ENCODE results near the gene ERN1. TPM values are rescaled to one million over a fixed set of nuclear protein-coding genes. Genes with fewer than 3 reads are reported as not detected.
"Not testable (repeated sequence)": the region's sequence is repeated elsewhere in the genome, so short reads cannot be mapped to it uniquely, and the experiment has no call there.

The ERN1 gene
- total and polyA plus RNA-seq, 5 donors = 3.3 to 11.4 (median 9.2) TPM

DNA sequence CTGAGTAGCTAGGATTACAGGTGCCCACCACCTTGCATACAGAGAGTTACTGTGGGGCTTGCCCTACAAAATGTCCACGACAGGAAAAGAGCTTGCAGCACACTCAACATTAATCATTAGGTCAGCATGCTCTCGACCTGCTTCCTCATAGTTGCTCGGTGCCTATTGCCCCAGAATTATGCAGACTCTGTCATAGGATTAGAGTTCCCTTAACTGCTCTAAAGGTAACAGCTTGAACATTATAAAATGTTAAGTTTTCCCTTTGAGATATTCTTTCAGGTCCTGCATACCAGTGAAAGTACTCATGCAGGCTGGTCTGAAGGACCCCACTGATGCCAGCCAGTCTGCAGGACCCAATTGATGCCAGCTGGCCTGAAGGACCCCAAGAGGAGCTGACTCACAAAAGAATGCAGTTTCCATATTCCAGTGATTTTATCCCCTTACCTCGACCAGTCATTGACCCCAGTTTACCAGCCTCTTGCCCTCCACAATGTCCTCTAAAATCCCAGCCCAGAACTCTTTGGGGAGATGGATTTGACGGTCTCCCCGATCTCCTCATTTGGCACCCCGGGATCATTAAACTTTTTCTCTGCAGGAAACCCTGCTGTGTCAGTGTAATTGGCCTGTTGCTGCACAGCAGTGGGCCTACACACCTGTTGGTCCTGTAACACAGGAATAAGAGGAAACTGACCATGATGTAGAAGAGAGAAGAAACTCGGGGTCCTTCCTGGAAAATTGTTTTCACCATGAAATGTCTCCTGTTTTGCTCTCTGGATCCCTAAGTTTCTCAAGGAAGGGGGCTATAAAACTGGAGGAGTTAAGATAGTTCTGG, 120.2 kb downstream of the ERN1 start:
- intact Hi-C loops (cut with DNase I) = no loop called here
- no peak overlapping the region for H3K27ac ChIP-seq (ENCODE audit: low read length)
- peaks cover 11% of the 10 kb centered on the region for H3K4me1 ChIP-seq (ENCODE audit: control insufficient read depth, insufficient read depth, low read length)
- H3K27me3 ChIP-seq (ENCODE audit: control insufficient read depth, insufficient read depth) = no peaks in the 10 kb centered on the region
- DNase-seq = no peak
- WGBS = 64% methylated on average over 8 of the region's 8 CpGs
- no peak for ATAC-seq
- H3K4me3 ChIP-seq (ENCODE audit: low read length) = no peak overlapping the region
- H3K9me3 ChIP-seq (ENCODE audit: control insufficient read depth, low read length) = no peaks in the 10 kb centered on the region

DNA sequence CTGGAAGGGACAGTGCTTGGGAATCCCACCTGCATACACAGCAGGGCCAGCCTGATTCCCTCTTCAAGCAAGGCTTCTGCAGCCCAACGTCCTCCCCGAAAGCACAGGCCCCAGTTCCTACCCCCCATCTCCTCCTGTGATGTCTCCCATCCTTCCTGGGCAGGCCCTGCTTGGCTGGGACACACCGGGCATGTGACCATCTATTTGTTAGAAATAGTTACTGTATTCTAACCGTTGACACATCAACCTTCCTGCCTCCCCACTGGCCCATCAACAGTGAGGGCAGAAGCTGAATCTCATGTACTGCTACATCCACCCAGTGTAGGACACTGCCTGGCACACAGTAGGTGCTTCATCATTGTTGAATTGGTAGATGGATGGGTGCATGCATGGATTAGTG, 121.1 kb downstream of the ERN1 start:
- Histone ChIP-seq H3K4me3 (ENCODE audit: low read length) (no peak overlapping the region), H3K4me1 (ENCODE audit: control insufficient read depth, insufficient read depth, low read length) (peaks cover 11% of the 10 kb centered on the region), H3K27me3 (ENCODE audit: control insufficient read depth, insufficient read depth) (no peaks in the 10 kb centered on the region), H3K9me3 (ENCODE audit: control insufficient read depth, low read length) (no peaks in the 10 kb centered on the region), H3K27ac (ENCODE audit: low read length) (peak overlapping the region; percentile 23)
- intact Hi-C loops (cut with DNase I) = no loop called here
- WGBS = 60% methylated on average over 4 of the region's 4 CpGs
- no peak for ATAC-seq
- no peak for DNase-seq

DNA sequence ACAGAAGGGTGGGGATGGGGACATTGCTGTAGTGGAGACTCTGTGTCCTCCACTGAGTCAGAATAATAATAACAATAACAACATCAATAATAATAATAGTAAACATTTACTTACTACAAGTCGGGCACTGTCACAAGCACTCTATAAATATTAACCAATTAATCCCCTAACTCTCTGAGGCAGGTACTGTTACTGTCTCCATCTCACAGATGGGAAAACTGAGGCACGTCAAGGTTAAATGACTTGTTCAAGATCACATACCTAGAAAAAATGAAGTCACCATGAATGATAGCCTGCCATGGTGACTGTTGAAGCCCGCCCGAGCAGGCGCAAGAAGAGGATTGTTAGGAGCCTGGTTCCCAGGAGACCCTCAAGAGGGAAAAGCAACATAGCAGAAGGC, 121.6 kb downstream of the ERN1 start:
- peaks cover 11% of the 10 kb centered on the region for H3K4me1 ChIP-seq (ENCODE audit: control insufficient read depth, insufficient read depth, low read length)

DNA sequence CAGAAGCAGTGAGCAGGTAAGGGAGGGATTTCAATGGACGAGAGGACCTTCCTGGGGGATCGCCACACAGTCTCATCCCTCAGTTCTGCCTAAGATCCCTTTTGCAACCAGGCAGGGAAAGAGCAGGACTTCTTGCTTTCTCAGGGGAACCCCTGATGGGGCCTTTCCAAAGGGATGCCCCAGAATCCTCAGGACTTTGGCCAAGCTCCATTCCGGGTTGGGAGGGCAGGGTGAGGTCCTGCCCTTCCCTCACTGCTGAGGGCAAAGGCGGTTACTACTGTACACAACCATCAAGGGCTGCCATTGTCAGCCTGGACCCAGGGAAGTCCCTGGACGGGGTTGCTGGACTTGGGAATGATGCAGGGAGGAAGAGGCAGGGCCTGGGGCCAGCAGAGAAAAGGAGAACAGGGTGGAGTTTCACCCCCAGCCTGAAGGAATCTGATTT, 122.1 kb downstream of the ERN1 start:
- intact Hi-C loops (cut with DNase I) = no loop called here
- DNase-seq (peak in 2 of 3 donors; percentile 71 to 72), ATAC-seq (peak; percentile 36 to 63)
- 52% methylated on average over 5 of the region's 5 CpGs for WGBS
- H3K9me3 ChIP-seq (ENCODE audit: control insufficient read depth, low read length) = no peaks in the 10 kb centered on the region
- no peaks in the 10 kb centered on the region for H3K27me3 ChIP-seq (ENCODE audit: control insufficient read depth, insufficient read depth)
- peaks cover 11% of the 10 kb centered on the region for H3K4me1 ChIP-seq (ENCODE audit: control insufficient read depth, insufficient read depth, low read length)
- H3K27ac ChIP-seq (ENCODE audit: low read length) = peak overlapping the region; percentile 45
- no peak overlapping the region for H3K4me3 ChIP-seq (ENCODE audit: low read length)

More for the DNA sequence above, 121.6 kb downstream of the ERN1 start:
- H3K27ac ChIP-seq (ENCODE audit: low read length) = peak overlapping the region; percentile 53
- no peak for ATAC-seq
- no peak for DNase-seq
- no peaks in the 10 kb centered on the region for H3K9me3 ChIP-seq (ENCODE audit: control insufficient read depth, low read length)
- intact Hi-C loops (cut with DNase I) = no loop called here
- H3K27me3 ChIP-seq (ENCODE audit: control insufficient read depth, insufficient read depth) = no peaks in the 10 kb centered on the region
- 78% methylated on average over 5 of the region's 5 CpGs for WGBS
- H3K4me3 ChIP-seq (ENCODE audit: low read length) = no peak overlapping the region

DNA sequence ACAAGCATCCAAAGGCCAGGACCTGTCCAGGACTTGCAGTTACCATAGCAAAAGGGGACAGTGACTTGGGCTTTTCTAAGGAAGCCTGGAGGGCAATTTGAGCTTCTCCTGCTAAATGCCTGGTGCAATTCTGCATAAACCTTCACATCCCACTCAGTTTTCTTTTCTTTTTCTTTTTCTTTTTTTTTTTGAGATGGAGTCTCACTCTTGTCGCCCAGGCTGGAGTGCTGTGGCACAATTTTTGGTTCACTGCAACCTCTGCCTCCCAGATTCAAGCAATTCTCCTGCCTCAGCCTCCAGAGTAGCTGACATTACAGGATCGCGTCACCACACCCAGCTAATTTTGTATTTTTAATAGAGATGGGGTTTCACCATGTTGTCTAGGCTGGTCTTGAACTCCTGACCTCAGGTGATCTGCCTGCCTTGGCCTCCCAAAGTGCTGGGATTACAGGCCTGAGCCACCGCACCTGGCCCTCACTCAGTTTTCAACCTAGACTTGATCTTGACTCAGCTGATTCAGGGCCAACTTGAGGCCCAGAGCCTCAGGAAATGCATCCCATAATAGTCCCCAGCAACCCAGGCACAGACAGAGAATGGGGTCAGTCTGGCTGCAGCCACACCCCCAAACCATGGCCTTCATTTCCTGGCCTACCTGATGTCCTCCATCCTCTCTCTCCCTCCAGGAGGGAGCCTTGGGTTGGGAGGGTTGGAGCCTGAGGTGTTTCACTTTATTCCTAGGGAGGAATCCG, 122.7 kb downstream of the ERN1 start:
- 77% methylated on average over 5 of the region's 5 CpGs for WGBS
- intact Hi-C loops (cut with DNase I); DNase-seq; H3K9me3 ChIP-seq (ENCODE audit: control insufficient read depth, low read length); H3K4me3 ChIP-seq (ENCODE audit: low read length); H3K27me3 ChIP-seq (ENCODE audit: control insufficient read depth, insufficient read depth): not testable (repeated sequence)
- peak overlapping the region; percentile 45 for H3K27ac ChIP-seq (ENCODE audit: low read length)
- ATAC-seq = peak in 1 of 2 donors; percentile 10
- H3K4me1 ChIP-seq (ENCODE audit: control insufficient read depth, insufficient read depth, low read length) = peaks cover 11% of the 10 kb centered on the region

DNA sequence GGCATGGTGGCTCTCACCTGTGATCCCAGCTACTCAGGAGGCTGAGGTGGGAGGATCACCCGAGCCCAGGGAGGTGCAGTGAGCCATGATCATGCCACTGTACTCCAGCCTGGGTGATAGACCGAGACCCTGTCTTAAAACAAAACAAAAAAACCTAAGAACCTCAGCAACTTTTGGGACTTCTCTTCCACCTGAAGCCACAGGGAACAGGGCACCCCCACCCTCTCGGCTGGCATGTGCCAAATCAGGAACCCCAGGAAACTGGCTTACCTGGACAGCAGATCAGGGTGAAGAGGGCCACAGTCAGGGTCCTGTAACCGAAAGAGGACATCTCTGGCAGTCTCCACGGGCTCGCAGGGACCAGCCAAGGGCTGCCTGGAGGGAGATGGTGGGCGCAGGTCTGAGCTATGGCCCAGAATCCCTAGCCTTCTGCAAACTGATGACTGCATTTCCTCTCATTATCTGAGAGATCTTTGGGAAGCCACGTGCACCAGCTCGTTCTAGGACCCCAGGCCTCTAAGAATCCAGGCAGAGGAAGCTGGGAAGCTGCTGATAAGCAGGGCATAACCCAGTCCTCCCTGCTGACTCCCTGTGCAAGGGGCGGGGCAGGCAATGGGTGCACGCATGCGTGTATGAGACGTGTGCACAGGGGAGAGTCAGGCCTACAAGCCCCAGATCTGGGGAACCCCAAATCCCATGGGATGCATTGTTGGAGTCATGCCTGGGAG, 123.4 kb downstream of the ERN1 start:
- intact Hi-C loops (cut with DNase I) = no loop called here
- H3K9me3 ChIP-seq (ENCODE audit: control insufficient read depth, low read length) = no peaks in the 10 kb centered on the region
- H3K4me3 ChIP-seq (ENCODE audit: low read length) = peak overlapping the region; percentile 8
- peaks cover 11% of the 10 kb centered on the region for H3K4me1 ChIP-seq (ENCODE audit: control insufficient read depth, insufficient read depth, low read length)
- WGBS = 52% methylated on average over 13 of the region's 13 CpGs
- ATAC-seq (peak; percentile 80 to 84), DNase-seq (peak; percentile 82 to 91 (median 86))
- H3K27me3 ChIP-seq (ENCODE audit: control insufficient read depth, insufficient read depth) = no peaks in the 10 kb centered on the region
- peak overlapping the region; percentile 90 for H3K27ac ChIP-seq (ENCODE audit: low read length)

DNA sequence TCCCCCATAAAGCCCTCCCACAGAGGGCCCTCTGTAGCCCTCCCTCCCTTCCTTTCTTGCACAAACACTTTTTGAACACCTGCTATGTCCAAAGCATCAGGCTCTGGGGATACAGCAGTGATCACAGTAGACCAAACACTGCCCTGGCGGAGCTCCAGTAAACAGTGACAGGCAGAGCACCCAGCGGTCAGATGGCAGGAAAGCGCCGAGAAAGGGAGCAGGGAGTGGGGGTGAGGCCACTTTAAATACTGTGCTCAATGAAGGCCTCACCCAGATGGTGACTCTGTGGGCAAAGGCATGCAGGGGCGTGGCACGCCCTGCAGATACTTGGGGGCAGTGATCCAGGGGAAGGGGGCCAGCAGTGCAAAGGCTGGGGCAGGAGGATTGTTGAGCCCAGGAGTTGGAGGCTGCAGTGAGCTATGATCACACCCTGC, 124.2 kb downstream of the ERN1 start:
- 42% methylated on average over 6 of the region's 6 CpGs for WGBS
- peaks cover 11% of the 10 kb centered on the region for H3K4me1 ChIP-seq (ENCODE audit: control insufficient read depth, insufficient read depth, low read length)

DNA sequence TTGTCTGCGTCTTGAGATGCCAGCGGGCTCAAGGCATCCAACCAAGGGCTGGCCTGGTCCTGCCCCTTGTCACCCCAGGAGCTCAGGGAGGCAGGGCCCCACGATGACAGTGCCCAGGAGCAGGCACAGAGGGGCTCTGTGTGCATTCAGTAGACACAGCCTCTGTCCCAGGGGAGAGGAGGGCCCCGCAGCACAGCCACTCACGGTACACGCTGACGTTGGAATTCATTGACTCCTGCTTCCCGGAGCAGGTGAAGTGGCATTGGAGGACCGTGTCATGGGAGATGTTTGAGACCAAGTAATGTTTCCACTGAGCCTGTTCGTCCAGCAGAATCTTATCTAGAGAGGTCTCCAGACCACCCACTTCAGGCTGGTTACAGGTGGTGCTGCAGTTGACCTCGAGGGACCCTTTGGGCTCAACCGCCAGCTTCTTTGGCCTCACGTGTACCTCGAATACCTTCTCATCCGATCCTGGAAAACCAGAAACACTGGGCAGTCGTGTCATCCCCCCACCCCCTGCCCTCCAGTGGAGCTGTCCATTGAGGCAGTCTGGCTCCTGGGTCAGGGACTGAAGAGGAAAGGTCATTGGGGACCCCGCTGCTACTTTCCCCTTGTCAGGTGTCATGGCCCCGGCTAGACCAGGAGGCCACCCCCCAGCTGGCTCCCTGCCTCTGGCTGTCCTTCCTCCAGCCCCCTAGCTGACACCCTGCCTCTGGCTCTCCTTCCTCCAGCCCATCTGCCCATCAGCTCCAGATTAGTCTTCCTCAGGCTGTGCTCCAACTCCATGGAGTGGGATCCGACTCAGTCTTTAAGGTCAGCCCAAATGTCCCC, 124.8 kb downstream of the ERN1 start:
- 73% methylated on average over 19 of the region's 19 CpGs for WGBS
- DNase-seq = peak in 1 of 3 donors; percentile 49
- peaks cover 11% of the 10 kb centered on the region for H3K4me1 ChIP-seq (ENCODE audit: control insufficient read depth, insufficient read depth, low read length)
- intact Hi-C loops (cut with DNase I) = no loop called here
- no peaks in the 10 kb centered on the region for H3K27me3 ChIP-seq (ENCODE audit: control insufficient read depth, insufficient read depth)
- H3K27ac ChIP-seq (ENCODE audit: low read length) = no peak overlapping the region
- peak overlapping the region; percentile 8 for H3K4me3 ChIP-seq (ENCODE audit: low read length)
- no peaks in the 10 kb centered on the region for H3K9me3 ChIP-seq (ENCODE audit: control insufficient read depth, low read length)
- no peak for ATAC-seq

More for the DNA sequence above, 124.2 kb downstream of the ERN1 start:
- Histone ChIP-seq H3K27me3 (ENCODE audit: control insufficient read depth, insufficient read depth) (no peaks in the 10 kb centered on the region), H3K4me3 (ENCODE audit: low read length) (peak overlapping the region; percentile 8), H3K9me3 (ENCODE audit: control insufficient read depth, low read length) (no peaks in the 10 kb centered on the region), H3K27ac (ENCODE audit: low read length) (peak overlapping the region; percentile 43)
- DNase-seq = peak in 2 of 3 donors; percentile 49 to 62
- peak; percentile 1 to 3 for ATAC-seq
- intact Hi-C loops (cut with DNase I) = no loop called here

DNA sequence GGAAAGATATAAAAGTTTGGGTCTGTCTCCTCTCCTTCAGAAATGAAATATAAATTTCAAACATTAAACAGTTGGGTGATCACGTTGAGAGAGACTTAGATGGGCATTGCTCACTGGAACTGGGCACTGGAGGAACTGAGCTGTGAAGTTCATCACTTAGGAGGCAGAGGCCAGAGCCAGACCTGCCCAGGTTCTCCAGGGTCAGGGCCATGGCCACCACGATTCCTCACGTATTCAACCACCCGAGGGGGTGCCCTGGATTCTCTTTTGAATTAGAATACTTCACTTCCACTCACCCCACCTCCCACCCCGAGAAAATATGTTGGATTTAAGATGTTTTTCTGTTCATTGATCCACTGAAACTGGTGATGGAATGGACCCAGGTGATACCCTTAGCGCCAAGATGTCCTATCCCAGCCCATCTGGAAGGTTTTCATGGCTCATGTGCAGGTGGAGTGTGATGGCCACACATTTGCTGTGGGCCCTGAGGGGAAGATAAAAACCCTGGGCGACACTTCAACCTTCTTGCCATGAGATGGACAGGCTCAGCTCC, 125.7 kb downstream of the ERN1 start:
- no peak overlapping the region for H3K27ac ChIP-seq (ENCODE audit: low read length)
- WGBS = 91% methylated on average over 7 of the region's 7 CpGs
- no peak for ATAC-seq
- peaks cover 10% of the 10 kb centered on the region for H3K4me1 ChIP-seq (ENCODE audit: control insufficient read depth, insufficient read depth, low read length)
- no peak for DNase-seq
- no peak overlapping the region for H3K4me3 ChIP-seq (ENCODE audit: low read length)
- H3K27me3 ChIP-seq (ENCODE audit: control insufficient read depth, insufficient read depth) = no peaks in the 10 kb centered on the region
- no peaks in the 10 kb centered on the region for H3K9me3 ChIP-seq (ENCODE audit: control insufficient read depth, low read length)
- intact Hi-C loops (cut with DNase I) = no loop called here
